ENCODE results near the gene NELL1.

GRCh38 chr11:21066030-21066429 lies 396.6 kb downstream of the NELL1 start:
- TF ChIP-seq EZH2 (IDR thresholded peaks at IDR 0.05; ENCODE audit: insufficient read depth, poor library complexity, severe bottlenecking) (no peak), EZH2phosphoT487 (IDR thresholded peaks at IDR 0.05; ENCODE audit: insufficient read depth, low read depth) (no peak)
